K562 (cell line): ENCODE results near the gene TEKT2. TPM values are rescaled to one million over a fixed set of nuclear protein-coding genes. Genes with fewer than 3 reads are reported as not detected.

Experiments used
- ATAC-seq: fragments of 200-7000 bp; cut with Tn5 transposase; 3 replicates; pipeline ENCODE4 v1.9.1; 2020; ENCODE audit warnings: moderate library complexity
- BruUV-seq: library from RNA; stranded (reverse); fragments of 400-500 nt; replicated peaks from 2 replicates; lab custom pipeline; 2021; lab: Mats Ljungman, UMichigan
- CTCF ChIA-PET: fragments of 300-600 bp; formaldehyde crosslinking; extraction: SDS; loops from one replicate; lab custom pipeline; 2021; ENCODE audit warnings: low intra/inter-chr PET ratio; lab: Yijun Ruan, JAX
- POLR2A ChIA-PET: fragments of 300-600, 350-650 bp; sonication (Branson Sonifier 250); formaldehyde crosslinking; extraction: SDS; loops from one replicate; lab custom pipeline; 2021; ENCODE audit warnings: antibody characterized with exemption, inconsistent platforms; lab: Yijun Ruan, JAX
- DNase-seq, 4 experiments: peaks; one replicate each; pipeline versions ENCODE4 v3.0.0 to v3.0.0-alpha.2; 2011 to 2018; ENCODE audit warnings: low spot score in 3 of 4, mixed read lengths in 3 of 4; ENCODE audit errors: extremely low read depth in 1 of 4
- FAIRE-seq: peaks from 2 replicates; lab custom pipeline; 2011; peaks lifted over from hg19 to GRCh38; lab: Jason Lieb, UNC
- H2AFZ ChIP-seq: 2 replicates; pipeline ENCODE4 v1.6.0; 2011; ENCODE audit warnings: low read depth, low read length, control low read depth, inconsistent platforms
- H3K27ac ChIP-seq: fragments of 200-600 bp; 3 replicates; pipeline ENCODE4 v1.8.0; 2011; ENCODE audit warnings: low read depth, mild to moderate bottlenecking, control low read depth, inconsistent platforms, low read length, moderate library complexity, mixed read lengths; ENCODE audit errors: extremely low read depth
- H3K27me3 ChIP-seq, 2 experiments: fragments of 300-600 bp in 1 of 2; 2 replicates in 1 of 2; 3 replicates in 1 of 2; pipeline versions ENCODE4 v1.6.0 to v1.8.0; 2011; ENCODE audit warnings: inconsistent platforms in 2 of 2, low read length in 2 of 2, mild to moderate bottlenecking in 1 of 2, mixed read lengths in 1 of 2, moderate library complexity in 1 of 2; ENCODE audit not compliant: control insufficient read depth in 2 of 2, insufficient read depth in 2 of 2
- H3K36me3 ChIP-seq: fragments of 300-600 bp; 3 replicates; pipeline ENCODE4 v1.8.0; 2011; ENCODE audit warnings: mild to moderate bottlenecking, low read length, inconsistent platforms; ENCODE audit not compliant: control insufficient read depth, insufficient read depth
- H3K4me1 ChIP-seq, 2 experiments: fragments of 200-600 bp in 1 of 2; replicated peaks in 1 of 2; 2 replicates in 1 of 2; 3 replicates in 1 of 2; pipeline versions ENCODE4 v1.5.1 to v1.8.0; 2011; ENCODE audit warnings: inconsistent platforms in 2 of 2, low read length in 2 of 2, mild to moderate bottlenecking in 1 of 2, mixed read lengths in 1 of 2, moderate library complexity in 1 of 2; ENCODE audit not compliant: control insufficient read depth in 2 of 2, insufficient read depth in 2 of 2
- H3K4me2 ChIP-seq: 2 replicates; pipeline ENCODE4 v1.6.1; 2011; ENCODE audit warnings: low read length, control low read depth, inconsistent platforms, mixed read lengths; ENCODE audit not compliant: insufficient read depth
- H3K4me3 ChIP-seq: fragments of 200-600 bp; sonication (generic), shearing (Covaris generic); 2 replicates; pipeline ENCODE4 v1.5.1; 2016; ENCODE audit warnings: control low read depth, inconsistent platforms
- H3K79me2 ChIP-seq: fragments of 200-600 bp; 3 replicates; pipeline ENCODE4 v1.8.0; 2011; ENCODE audit warnings: low read length, inconsistent platforms; ENCODE audit not compliant: control insufficient read depth, insufficient read depth
- H3K9ac ChIP-seq, 2 experiments: 2 replicates each; pipeline versions ENCODE4 v1.6.0 to v1.6.1; 2011; ENCODE audit warnings: low read depth in 2 of 2, low read length in 2 of 2, control low read depth in 1 of 2, inconsistent platforms in 1 of 2, mild to moderate bottlenecking in 1 of 2, mixed read lengths in 1 of 2; ENCODE audit not compliant: insufficient read depth in 1 of 2
- H3K9me1 ChIP-seq: one replicate; pipeline ENCODE4 v1.6.0; 2011; ENCODE audit warnings: inconsistent platforms, mild to moderate bottlenecking, low read length, moderate library complexity; ENCODE audit not compliant: control insufficient read depth, insufficient read depth
- H3K9me3 ChIP-seq: replicated peaks from 2 replicates; pipeline ENCODE4 v1.5.1; 2011; ENCODE audit warnings: low read depth, low read length, inconsistent platforms; ENCODE audit not compliant: control insufficient read depth, insufficient read depth
- H4K20me1 ChIP-seq: replicated peaks from 2 replicates; pipeline ENCODE4 v1.6.1; 2011; ENCODE audit warnings: low read length, inconsistent platforms, mixed read lengths; ENCODE audit not compliant: control insufficient read depth, insufficient read depth
- ATF1 ChIP-seq, 2 experiments: fragments of 450-650 bp in 1 of 2; IDR thresholded peaks; 2 replicates each; pipeline ENCODE4 v1.6.1; 2016; ENCODE audit warnings: missing compliant biosample characterization in 1 of 2, missing genetic modification characterization in 1 of 2
- DEAF1 ChIP-seq: fragments of 450-650 bp; formaldehyde crosslinking; IDR thresholded peaks from 2 replicates; pipeline ENCODE4 v1.4.0; 2020; ENCODE audit warnings: mild to moderate bottlenecking, moderate library complexity
- HNRNPH1 ChIP-seq: fragments of 200-400 bp; formaldehyde crosslinking; optimal IDR thresholded peaks from 2 replicates; pipeline ENCODE3; 2017; ENCODE audit warnings: low read depth, mild to moderate bottlenecking, low read length, moderate library complexity
- MYNN ChIP-seq, 2 experiments: sonication (generic); formaldehyde crosslinking in 1 of 2; IDR thresholded peaks; 2 replicates each; pipeline versions ENCODE4 v1.5.0 to v1.6.1; 2016 to 2020; ENCODE audit warnings: antibody characterized with exemption in 1 of 2, missing genetic modification reagents in 1 of 2
- RAD51 ChIP-seq: fragments of 450-650 bp; IDR thresholded peaks from 2 replicates; pipeline ENCODE4 v1.7.1; 2016; ENCODE audit warnings: low read depth, mild to moderate bottlenecking, borderline replicate concordance
- RBM34 ChIP-seq: fragments of 200-400 bp; formaldehyde crosslinking; IDR thresholded peaks from 2 replicates; pipeline ENCODE4 v1.6.1; 2018; ENCODE audit warnings: low read length, borderline replicate concordance; ENCODE audit not compliant: insufficient read depth
- WGBS: fragments of 100-300 bp; shearing (Covaris generic); methylation state at CpG from one replicate; pipeline ENCODE4 v1.1.6; 2016; ENCODE audit warnings: low coverage, mixed read lengths; ENCODE audit not compliant: insufficient coverage; ENCODE audit errors: missing lambda C conversion rate; 5-methylcytosine and 5-hydroxymethylcytosine counted together
- in situ Hi-C: fragments of 300-500 bp; cut with MboI; formaldehyde crosslinking; loops from 4 replicates; pipeline ENCODE4 v1.15.0; 2018; ENCODE audit warnings: inconsistent platforms, mixed read lengths
- intact Hi-C: fragments of 100-400 bp; cut with micrococcal nuclease; formaldehyde crosslinking; loops from 2 replicates; pipeline ENCODE4 v1.14.2; 2022
- polyA plus RNA-seq, 8 experiments: library from polyadenylated mRNA; depleted of rRNA in 4 of 8; stranded (reverse) in 5 of 8; unstranded in 3 of 8; fragments of >200 nt; fragmentation: Nextera tagmentation in 2 of 8; fragmentation: Illumina TruSeq in 1 of 8; extraction: Ambion mirVana in 2 of 8; extraction: Trizol in 1 of 8; gene quantifications; 2 replicates each; pipeline versions ENCODE4 v1.2.1 to v1.2.3, GENCODE V29; 2011 to 2014; ENCODE audit warnings: inconsistent platforms in 1 of 8, missing spikeins in 1 of 8
- total RNA-seq, 7 experiments: library from RNA; depleted of rRNA in 6 of 7; stranded (reverse); fragments of >200 nt in 6 of 7; fragmentation: Illumina TruSeq in 2 of 7; extraction: Trizol in 2 of 7; gene quantifications; 2 replicates each; pipeline versions ENCODE4 v1.2.1 to v1.2.3, GENCODE V29; 2011 to 2021; ENCODE audit warnings: low replicate concordance in 1 of 7

Gene TEKT2
- total and polyA plus RNA-seq, 9 of the 15 experiments (the other 6 are each of a cell fraction or from before 2014, with no cell fraction given) = 0.06 to 0.94 (median 0.30) TPM; not detected in 1

- no peaks in the 10 kb centered on the region for H3K36me3 ChIP-seq
- TF ChIP-seq HNRNPH1 (no peak), ATF1 (CRISPR knock-in tag; IDR thresholded peaks at IDR 0.05) (no peak), ATF1 (tag; IDR thresholded peaks at IDR 0.05) (no peak), RAD51 (no peak), DEAF1 (no peak), MYNN (IDR thresholded peaks at IDR 0.05) (no peak), MYNN (CRISPR knock-in tag; IDR thresholded peaks at IDR 0.05) (no peak), RBM34 (no peak)
- CTCF ChIA-PET = no interaction called here
- FAIRE-seq (no peak), DNase-seq (no peak), ATAC-seq (no peak)
- 21% methylated on average over 5 of the region's 5 CpGs for WGBS
- no peak overlapping the region for H3K27ac ChIP-seq
- H3K9ac ChIP-seq = peak overlapping the region in 1 of 2 experiments; percentile 64; a peak in 1 of 4 replicates
- no peaks in the 10 kb centered on the region for H3K27me3 ChIP-seq
- H3K79me2 ChIP-seq = no peaks in the 10 kb centered on the region
- no peak overlapping the region for H2AFZ ChIP-seq
- peaks cover 0 to 24% of the 10 kb centered on the region in 2 experiments; a peak in 3 of 5 replicates for H3K4me1 ChIP-seq
- no TSS peak for BruUV-seq
- no peaks in the 10 kb centered on the region for H3K9me3 ChIP-seq
- H3K9me1 ChIP-seq = no peaks in the 10 kb centered on the region
- intact Hi-C loops = no loop called here
- no peak overlapping the region for H3K4me3 ChIP-seq
- POLR2A ChIA-PET = interaction anchor here (0.5 to 3.7 kb wide), 6 partner anchors 11 to 1418 kb away, joined by 3 to 19 read pairs (median 4); partner anchors contain the start of gene THRAP3
- in situ Hi-C loops = no loop called here
- H3K4me2 ChIP-seq = no peak overlapping the region
- H4K20me1 ChIP-seq = no peaks in the 10 kb centered on the region; the same call in none of the 2 replicates
Measured at GRCh38 chr1:36116901-36117300, 33.0 kb downstream of the TEKT2 start.
